HCT116 (cell line): Measurements from ENCODE around the gene ARL6IP4. TPM values are rescaled to one million over a fixed set of nuclear protein-coding genes. Genes with fewer than 3 reads are reported as not detected.

ENCODE experiments used
- ATAC-seq: fragments of 200-7000 bp; cut with Tn5 transposase; 2 replicates; pipeline ENCODE4 v1.9.1; 2020; ENCODE audit warnings: mild to moderate bottlenecking, moderate library complexity
- BruUV-seq: library from RNA; stranded (reverse); fragments of 400-500 nt; replicated peaks from 2 replicates; lab custom pipeline; 2021; lab: Mats Ljungman, UMichigan
- CTCF ChIA-PET: fragments of 300-600 bp; sonication (Branson Sonifier 250); formaldehyde crosslinking; loops from one replicate; lab custom pipeline; 2021; ENCODE audit warnings: antibody characterized with exemption; lab: Charles Lee
- POLR2A ChIA-PET: fragments of 300-600, 350-600 bp; sonication (Branson Sonifier 250); formaldehyde crosslinking; loops from one replicate; lab custom pipeline; 2021; ENCODE audit warnings: antibody characterized with exemption; lab: Charles Lee
- RAD21 ChIA-PET, 2 experiments: fragments of 300-600 bp; sonication (Branson Sonifier 250); formaldehyde crosslinking; loops; one replicate each; lab custom pipeline; 2023; ENCODE audit warnings: low total read pairs in 2 of 2; ENCODE audit not compliant: uncharacterized antibody in 2 of 2, unreplicated experiment in 2 of 2, low non-redundant PET in 1 of 2; lab: Charles Lee
- DNase-seq: peaks from one replicate; pipeline ENCODE4 v3.0.0-alpha.2; 2010; ENCODE audit warnings: low read depth, low spot score
- H2AFZ ChIP-seq: fragments of 200-600 bp; shearing (Covaris generic), sonication (generic); 2 replicates; pipeline ENCODE4 v1.6.1; 2017; ENCODE audit warnings: low read depth, mixed run types, mixed read lengths, antibody characterized with exemption, low read length; ENCODE audit not compliant: poor library complexity, severe bottlenecking
- H3K27ac ChIP-seq: 2 replicates; pipeline ENCODE4 v1.5.1; 2012; ENCODE audit warnings: low read depth, low read length
- H3K27me3 ChIP-seq: fragments of 200-600 bp; sonication (generic); 2 replicates; pipeline ENCODE4 v1.6.1; 2016; ENCODE audit warnings: mixed run types, low read length, mixed read lengths; ENCODE audit not compliant: insufficient read depth
- H3K36me3 ChIP-seq, 2 experiments: fragments of 200-500 bp in 1 of 2; fragments of 200-600 bp in 1 of 2; sonication (Bioruptor generic) in 1 of 2; sonication (generic) in 1 of 2; 2 replicates each; pipeline versions ENCODE4 v1.5.1 to v1.6.1; 2014 to 2016; ENCODE audit warnings: low read length in 2 of 2, inconsistent platforms in 1 of 2, mixed read lengths in 1 of 2, mixed run types in 1 of 2; ENCODE audit not compliant: insufficient read depth in 2 of 2, control insufficient read depth in 1 of 2
- H3K4me1 ChIP-seq, 2 experiments: fragments of 200-600 bp in 1 of 2; sonication (generic) in 1 of 2; 2 replicates each; pipeline versions ENCODE4 v1.5.1 to v1.6.1; 2012 to 2017; ENCODE audit warnings: low read length in 2 of 2, inconsistent platforms in 1 of 2, mild to moderate bottlenecking in 1 of 2, mixed read lengths in 1 of 2, mixed run types in 1 of 2, moderate library complexity in 1 of 2; ENCODE audit not compliant: insufficient read depth in 2 of 2, control insufficient read depth in 1 of 2
- H3K4me2 ChIP-seq: fragments of 200-600 bp; sonication (generic); 2 replicates; pipeline ENCODE4 v1.6.1; 2017; ENCODE audit warnings: mixed run types, low read length, mixed read lengths
- H3K4me3 ChIP-seq, 2 experiments: fragments of 200-600 bp in 1 of 2; sonication (generic) in 1 of 2; replicated peaks in 1 of 2; 2 replicates each; pipeline ENCODE4 v1.5.1; 2011 to 2016; ENCODE audit warnings: low read length in 2 of 2, control low read depth in 1 of 2, low read depth in 1 of 2, mild to moderate bottlenecking in 1 of 2, mixed read lengths in 1 of 2, mixed run types in 1 of 2
- H3K79me2 ChIP-seq: fragments of 200-600 bp; sonication (generic); 2 replicates; pipeline ENCODE4 v1.6.1; 2017; ENCODE audit warnings: mild to moderate bottlenecking, mixed run types, low read length, moderate library complexity, mixed read lengths; ENCODE audit not compliant: insufficient read depth
- H3K9ac ChIP-seq: fragments of 200-600 bp; sonication (generic); 2 replicates; pipeline ENCODE4 v1.6.1; 2016; ENCODE audit warnings: low read length, mixed read lengths
- H3K9me2 ChIP-seq: fragments of 200-600 bp; sonication (generic), shearing (Covaris generic); 2 replicates; pipeline ENCODE4 v1.6.1; 2017; ENCODE audit warnings: mixed run types, mild to moderate bottlenecking, moderate library complexity; ENCODE audit not compliant: insufficient read depth
- H3K9me3 ChIP-seq, 2 experiments: fragments of 200-500 bp in 1 of 2; fragments of 200-600 bp in 1 of 2; sonication (Bioruptor generic) in 1 of 2; sonication (generic) in 1 of 2; 2 replicates each; pipeline ENCODE4 v1.6.1; 2014 to 2017; ENCODE audit warnings: low read length in 2 of 2, mixed read lengths in 2 of 2, inconsistent platforms in 1 of 2, low read depth in 1 of 2, mild to moderate bottlenecking in 1 of 2, mixed run types in 1 of 2, moderate library complexity in 1 of 2; ENCODE audit not compliant: control insufficient read depth in 1 of 2, insufficient read depth in 1 of 2
- H4K20me1 ChIP-seq: fragments of 200-600 bp; sonication (generic), shearing (Covaris generic); 2 replicates; pipeline ENCODE4 v1.6.1; 2017; ENCODE audit warnings: mixed run types, mild to moderate bottlenecking, moderate library complexity; ENCODE audit not compliant: insufficient read depth
- EGR1 ChIP-seq: IDR thresholded peaks from 2 replicates; pipeline ENCODE4 v1.6.1; 2012; ENCODE audit warnings: low read depth
- FOSL1 ChIP-seq: IDR thresholded peaks from 2 replicates; pipeline ENCODE4 v1.6.1; 2012; ENCODE audit warnings: low read depth
- POLR2AphosphoS5 ChIP-seq: IDR thresholded peaks from 2 replicates; pipeline ENCODE4 v1.6.1; 2011; ENCODE audit warnings: mild to moderate bottlenecking, low read depth, low read length, moderate library complexity
- intact Hi-C: fragments of 100-400 bp; cut with micrococcal nuclease; formaldehyde crosslinking; loops from 2 replicates; pipeline ENCODE4 v1.10.0; 2022
- total RNA-seq: library from RNA; stranded (reverse); gene quantifications from one replicate; pipeline ENCODE4 v1.2.1, GENCODE V29; 2021; ENCODE audit not compliant: unreplicated experiment
- TF ChIP-seq, protein P1 (sequence below), 3 experiments: fragments of 200-600 bp in 1 of 3; sonication (generic) in 1 of 3; IDR thresholded peaks in 2 of 3; conservative IDR thresholded peaks in 1 of 3; 2 replicates each; pipeline ENCODE4 v1.5.1; 2012 to 2017; ENCODE audit warnings: low read depth in 2 of 3, low read length in 2 of 3, antibody characterized with exemption in 1 of 3, borderline replicate concordance in 1 of 3, control low read depth in 1 of 3, mild to moderate bottlenecking in 1 of 3, mixed read lengths in 1 of 3, mixed run types in 1 of 3, moderate library complexity in 1 of 3; ENCODE audit not compliant: insufficient read depth in 1 of 3

The ARL6IP4 gene
- total RNA-seq, 1 experiment from 2014 or later, result 128 TPM

DNA sequence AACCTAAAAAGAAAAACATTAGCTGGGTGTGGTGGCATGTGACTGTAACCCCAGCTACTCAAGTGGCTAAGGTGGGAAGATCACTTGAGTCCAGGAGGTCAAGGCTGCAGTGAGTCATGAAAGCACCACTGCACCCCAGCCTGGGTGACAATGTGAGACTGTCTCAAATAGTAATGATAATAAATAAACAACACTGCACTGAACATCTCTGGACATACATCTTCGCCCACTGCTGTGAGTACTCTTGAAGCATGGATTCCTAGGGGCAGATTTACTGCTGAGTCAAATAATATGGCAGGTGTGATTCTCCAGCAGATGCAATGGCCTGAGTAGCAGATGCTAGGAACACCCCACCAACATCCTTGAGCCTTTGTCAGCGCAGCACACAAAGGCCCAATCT is 37.8 kb upstream of the ARL6IP4 start:
- no peaks in the 10 kb centered on the region for H3K27me3 ChIP-seq
- H3K4me2 ChIP-seq, result peak overlapping the region; percentile 70
- H2AFZ ChIP-seq, result no peak overlapping the region
- RAD21 ChIA-PET, result no interaction called here
- CTCF ChIA-PET, result no interaction called here
- 0 out of 2 replicates have a peak overlapping the region, but pooled peaks have one; percentile 20 for H3K9ac ChIP-seq
- no peaks in the 10 kb centered on the region for H3K36me3 ChIP-seq
- BruUV-seq, result no TSS peak
- POLR2A ChIA-PET, result interaction anchor here (0.6 to 1.8 kb wide), 2 partner anchors 21 to 50 kb away, joined by 3 to 7 read pairs; no protein-coding TSS in a partner anchor
- TF ChIP-seq POLR2AphosphoS5 (0 out of 2 replicates have a peak, but pooled peaks have one; percentile 13), FOSL1 (no peak), EGR1 (no peak)
- peaks cover 70 to 79% of the 10 kb centered on the region in 2 experiments for H3K4me1 ChIP-seq
- intact Hi-C loops, result no loop called here
- no peaks in the 10 kb centered on the region for H3K79me2 ChIP-seq
- DNase-seq (no peak), ATAC-seq (peak; percentile 6; the same call in 1 of the 2 replicates)
- H3K9me2 ChIP-seq, result no peaks in the 10 kb centered on the region
- H3K4me3 ChIP-seq, result no peak overlapping the region
- H3K27ac ChIP-seq, result peak overlapping the region; percentile 27; the same call in 1 of the 2 replicates
- H4K20me1 ChIP-seq, result no peaks in the 10 kb centered on the region
- H3K9me3 ChIP-seq, result no peaks in the 10 kb centered on the region

DNA sequence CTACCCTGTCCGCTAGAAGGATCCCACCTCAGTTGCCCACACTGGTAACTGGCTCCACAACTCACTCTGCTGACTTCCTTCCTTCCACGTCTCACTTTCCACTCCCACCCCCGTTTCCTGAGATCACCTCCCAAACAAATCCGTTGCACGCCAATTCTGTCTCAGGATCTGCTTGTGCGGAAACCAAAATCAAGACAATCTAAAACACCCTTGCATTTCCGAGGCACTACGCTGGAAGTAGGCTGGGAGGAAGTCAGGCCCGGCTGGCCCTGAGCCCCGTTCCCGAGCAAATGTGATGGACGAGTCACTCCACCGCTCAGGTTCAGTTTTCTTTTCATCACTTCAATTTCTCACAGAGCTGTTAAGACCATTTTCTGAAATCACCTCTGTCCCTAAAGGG is 37.3 kb upstream of the ARL6IP4 start:
- Histone ChIP-seq H2AFZ (no peak overlapping the region), H3K9ac (0 out of 2 replicates have a peak overlapping the region, but pooled peaks have one; percentile 20), H3K27me3 (no peaks in the 10 kb centered on the region), H4K20me1 (no peaks in the 10 kb centered on the region), H3K36me3 (no peaks in the 10 kb centered on the region), H3K4me1 (peaks cover 72 to 82% of the 10 kb centered on the region in 2 experiments), H3K79me2 (no peaks in the 10 kb centered on the region), H3K4me2 (peak overlapping the region; percentile 70), H3K9me3 (no peaks in the 10 kb centered on the region), H3K27ac (peak overlapping the region; percentile 27), H3K9me2 (no peaks in the 10 kb centered on the region), H3K4me3 (no peak overlapping the region)
- no TSS peak for BruUV-seq
- RAD21 ChIA-PET, result no interaction called here
- DNase-seq (no peak), ATAC-seq (no peak)
- CTCF ChIA-PET, result no interaction called here
- POLR2A ChIA-PET, result interaction anchor here (0.6 kb wide), 1 partner anchor 51 kb away, joined by 3 read pairs; no protein-coding TSS in a partner anchor
- intact Hi-C loops, result no loop called here
- TF ChIP-seq, protein P1, sequence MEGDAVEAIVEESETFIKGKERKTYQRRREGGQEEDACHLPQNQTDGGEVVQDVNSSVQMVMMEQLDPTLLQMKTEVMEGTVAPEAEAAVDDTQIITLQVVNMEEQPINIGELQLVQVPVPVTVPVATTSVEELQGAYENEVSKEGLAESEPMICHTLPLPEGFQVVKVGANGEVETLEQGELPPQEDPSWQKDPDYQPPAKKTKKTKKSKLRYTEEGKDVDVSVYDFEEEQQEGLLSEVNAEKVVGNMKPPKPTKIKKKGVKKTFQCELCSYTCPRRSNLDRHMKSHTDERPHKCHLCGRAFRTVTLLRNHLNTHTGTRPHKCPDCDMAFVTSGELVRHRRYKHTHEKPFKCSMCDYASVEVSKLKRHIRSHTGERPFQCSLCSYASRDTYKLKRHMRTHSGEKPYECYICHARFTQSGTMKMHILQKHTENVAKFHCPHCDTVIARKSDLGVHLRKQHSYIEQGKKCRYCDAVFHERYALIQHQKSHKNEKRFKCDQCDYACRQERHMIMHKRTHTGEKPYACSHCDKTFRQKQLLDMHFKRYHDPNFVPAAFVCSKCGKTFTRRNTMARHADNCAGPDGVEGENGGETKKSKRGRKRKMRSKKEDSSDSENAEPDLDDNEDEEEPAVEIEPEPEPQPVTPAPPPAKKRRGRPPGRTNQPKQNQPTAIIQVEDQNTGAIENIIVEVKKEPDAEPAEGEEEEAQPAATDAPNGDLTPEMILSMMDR (IDR thresholded peaks at IDR 0.05 in 2 of 3, conservative IDR thresholded peaks at IDR 0.05 in 1 of 3; ENCODE audit: borderline replicate concordance in 1 of 3, insufficient read depth in 1 of 3, low read depth in 2 of 3, low read length in 2 of 3), result no peak
